K562 (cell line): ENCODE data around the gene CCL16. TPM values are rescaled to one million over a fixed set of nuclear protein-coding genes. Genes with fewer than 3 reads are reported as not detected.

Experiments used
- ATAC-seq: fragments of 200-7000 bp; cut with Tn5 transposase; 3 replicates; pipeline ENCODE4 v1.9.1; 2020; ENCODE audit warnings: moderate library complexity
- BruUV-seq: library from RNA; stranded (reverse); fragments of 400-500 nt; replicated peaks from 2 replicates; lab custom pipeline; 2021; lab: Mats Ljungman, UMichigan
- CTCF ChIA-PET: fragments of 300-600 bp; formaldehyde crosslinking; extraction: SDS; loops from one replicate; lab custom pipeline; 2021; ENCODE audit warnings: low intra/inter-chr PET ratio; lab: Yijun Ruan, JAX
- POLR2A ChIA-PET: fragments of 300-600, 350-650 bp; sonication (Branson Sonifier 250); formaldehyde crosslinking; extraction: SDS; loops from one replicate; lab custom pipeline; 2021; ENCODE audit warnings: antibody characterized with exemption, inconsistent platforms; lab: Yijun Ruan, JAX
- DNase-seq, 4 experiments: peaks; one replicate each; pipeline versions ENCODE4 v3.0.0 to v3.0.0-alpha.2; 2011 to 2018; ENCODE audit warnings: low spot score in 3 of 4, mixed read lengths in 3 of 4; ENCODE audit errors: extremely low read depth in 1 of 4
- FAIRE-seq: peaks from 2 replicates; lab custom pipeline; 2011; peaks lifted over from hg19 to GRCh38; lab: Jason Lieb, UNC
- H2AFZ ChIP-seq: 2 replicates; pipeline ENCODE4 v1.6.0; 2011; ENCODE audit warnings: low read depth, low read length, control low read depth, inconsistent platforms
- H3K27ac ChIP-seq: fragments of 200-600 bp; 3 replicates; pipeline ENCODE4 v1.8.0; 2011; ENCODE audit warnings: low read depth, mild to moderate bottlenecking, control low read depth, inconsistent platforms, low read length, moderate library complexity, mixed read lengths; ENCODE audit errors: extremely low read depth
- H3K27me3 ChIP-seq, 2 experiments: fragments of 300-600 bp in 1 of 2; 2 replicates in 1 of 2; 3 replicates in 1 of 2; pipeline versions ENCODE4 v1.6.0 to v1.8.0; 2011; ENCODE audit warnings: inconsistent platforms in 2 of 2, low read length in 2 of 2, mild to moderate bottlenecking in 1 of 2, mixed read lengths in 1 of 2, moderate library complexity in 1 of 2; ENCODE audit not compliant: control insufficient read depth in 2 of 2, insufficient read depth in 2 of 2
- H3K36me3 ChIP-seq: fragments of 300-600 bp; 3 replicates; pipeline ENCODE4 v1.8.0; 2011; ENCODE audit warnings: mild to moderate bottlenecking, low read length, inconsistent platforms; ENCODE audit not compliant: control insufficient read depth, insufficient read depth
- H3K4me1 ChIP-seq, 2 experiments: fragments of 200-600 bp in 1 of 2; replicated peaks in 1 of 2; 2 replicates in 1 of 2; 3 replicates in 1 of 2; pipeline versions ENCODE4 v1.5.1 to v1.8.0; 2011; ENCODE audit warnings: inconsistent platforms in 2 of 2, low read length in 2 of 2, mild to moderate bottlenecking in 1 of 2, mixed read lengths in 1 of 2, moderate library complexity in 1 of 2; ENCODE audit not compliant: control insufficient read depth in 2 of 2, insufficient read depth in 2 of 2
- H3K4me2 ChIP-seq: 2 replicates; pipeline ENCODE4 v1.6.1; 2011; ENCODE audit warnings: low read length, control low read depth, inconsistent platforms, mixed read lengths; ENCODE audit not compliant: insufficient read depth
- H3K4me3 ChIP-seq: fragments of 200-600 bp; sonication (generic), shearing (Covaris generic); 2 replicates; pipeline ENCODE4 v1.5.1; 2016; ENCODE audit warnings: control low read depth, inconsistent platforms
- H3K79me2 ChIP-seq: fragments of 200-600 bp; 3 replicates; pipeline ENCODE4 v1.8.0; 2011; ENCODE audit warnings: low read length, inconsistent platforms; ENCODE audit not compliant: control insufficient read depth, insufficient read depth
- H3K9ac ChIP-seq, 2 experiments: 2 replicates each; pipeline versions ENCODE4 v1.6.0 to v1.6.1; 2011; ENCODE audit warnings: low read depth in 2 of 2, low read length in 2 of 2, control low read depth in 1 of 2, inconsistent platforms in 1 of 2, mild to moderate bottlenecking in 1 of 2, mixed read lengths in 1 of 2; ENCODE audit not compliant: insufficient read depth in 1 of 2
- H3K9me1 ChIP-seq: one replicate; pipeline ENCODE4 v1.6.0; 2011; ENCODE audit warnings: inconsistent platforms, mild to moderate bottlenecking, low read length, moderate library complexity; ENCODE audit not compliant: control insufficient read depth, insufficient read depth
- H3K9me3 ChIP-seq: replicated peaks from 2 replicates; pipeline ENCODE4 v1.5.1; 2011; ENCODE audit warnings: low read depth, low read length, inconsistent platforms; ENCODE audit not compliant: control insufficient read depth, insufficient read depth
- H4K20me1 ChIP-seq: replicated peaks from 2 replicates; pipeline ENCODE4 v1.6.1; 2011; ENCODE audit warnings: low read length, inconsistent platforms, mixed read lengths; ENCODE audit not compliant: control insufficient read depth, insufficient read depth
- NBN ChIP-seq: fragments of 450-650 bp; IDR thresholded peaks from 2 replicates; pipeline ENCODE4 v1.6.1; 2016; ENCODE audit warnings: low read depth, mild to moderate bottlenecking
- SOX6 ChIP-seq: fragments of 450-650 bp; IDR thresholded peaks from 2 replicates; pipeline ENCODE4 v1.6.1; 2014; ENCODE audit warnings: mild to moderate bottlenecking
- U2AF2 ChIP-seq: fragments of 200-400 bp; formaldehyde crosslinking; optimal IDR thresholded peaks from 2 replicates; pipeline ENCODE3; 2017; ENCODE audit warnings: low read depth, mild to moderate bottlenecking, low read length
- ZNF232 ChIP-seq: sonication (generic); formaldehyde crosslinking; IDR thresholded peaks from 2 replicates; pipeline ENCODE4 v1.8.0; 2022; ENCODE audit warnings: mild to moderate bottlenecking, missing genetic modification reagents
- in situ Hi-C: fragments of 300-500 bp; cut with MboI; formaldehyde crosslinking; loops from 4 replicates; pipeline ENCODE4 v1.15.0; 2018; ENCODE audit warnings: inconsistent platforms, mixed read lengths
- intact Hi-C: fragments of 100-400 bp; cut with micrococcal nuclease; formaldehyde crosslinking; loops from 2 replicates; pipeline ENCODE4 v1.14.2; 2022
- polyA plus RNA-seq, 8 experiments: library from polyadenylated mRNA; depleted of rRNA in 4 of 8; stranded (reverse) in 5 of 8; unstranded in 3 of 8; fragments of >200 nt; fragmentation: Nextera tagmentation in 2 of 8; fragmentation: Illumina TruSeq in 1 of 8; extraction: Ambion mirVana in 2 of 8; extraction: Trizol in 1 of 8; gene quantifications; 2 replicates each; pipeline versions ENCODE4 v1.2.1 to v1.2.3, GENCODE V29; 2011 to 2014; ENCODE audit warnings: inconsistent platforms in 1 of 8, missing spikeins in 1 of 8
- total RNA-seq, 7 experiments: library from RNA; depleted of rRNA in 6 of 7; stranded (reverse); fragments of >200 nt in 6 of 7; fragmentation: Illumina TruSeq in 2 of 7; extraction: Trizol in 2 of 7; gene quantifications; 2 replicates each; pipeline versions ENCODE4 v1.2.1 to v1.2.3, GENCODE V29; 2011 to 2021; ENCODE audit warnings: low replicate concordance in 1 of 7
- TF ChIP-seq, protein P1 (sequence below), 3 experiments: fragments of 200-800 bp in 1 of 3; fragments of 250-450 bp in 1 of 3; fragments of 450-650 bp in 1 of 3; sonication (Bioruptor Pico) in 1 of 3; sonication (Bioruptor generic) in 1 of 3; formaldehyde crosslinking in 1 of 3; IDR thresholded peaks; 2 replicates each; pipeline versions ENCODE4 v1.6.1 to v1.8.0; 2016 to 2022; ENCODE audit warnings: mild to moderate bottlenecking in 2 of 3, missing genetic modification characterization in 2 of 3, missing compliant biosample characterization in 1 of 3, moderate library complexity in 1 of 3
- TF ChIP-seq, protein P2 (sequence below): IDR thresholded peaks from 2 replicates; pipeline ENCODE4 v1.6.1; 2016; ENCODE audit warnings: missing genetic modification characterization, missing compliant biosample characterization

Gene CCL16
- total and polyA plus RNA-seq, 9 of the 15 experiments (the other 6 are each of a cell fraction or from before 2014, with no cell fraction given) = not detected

DNA sequence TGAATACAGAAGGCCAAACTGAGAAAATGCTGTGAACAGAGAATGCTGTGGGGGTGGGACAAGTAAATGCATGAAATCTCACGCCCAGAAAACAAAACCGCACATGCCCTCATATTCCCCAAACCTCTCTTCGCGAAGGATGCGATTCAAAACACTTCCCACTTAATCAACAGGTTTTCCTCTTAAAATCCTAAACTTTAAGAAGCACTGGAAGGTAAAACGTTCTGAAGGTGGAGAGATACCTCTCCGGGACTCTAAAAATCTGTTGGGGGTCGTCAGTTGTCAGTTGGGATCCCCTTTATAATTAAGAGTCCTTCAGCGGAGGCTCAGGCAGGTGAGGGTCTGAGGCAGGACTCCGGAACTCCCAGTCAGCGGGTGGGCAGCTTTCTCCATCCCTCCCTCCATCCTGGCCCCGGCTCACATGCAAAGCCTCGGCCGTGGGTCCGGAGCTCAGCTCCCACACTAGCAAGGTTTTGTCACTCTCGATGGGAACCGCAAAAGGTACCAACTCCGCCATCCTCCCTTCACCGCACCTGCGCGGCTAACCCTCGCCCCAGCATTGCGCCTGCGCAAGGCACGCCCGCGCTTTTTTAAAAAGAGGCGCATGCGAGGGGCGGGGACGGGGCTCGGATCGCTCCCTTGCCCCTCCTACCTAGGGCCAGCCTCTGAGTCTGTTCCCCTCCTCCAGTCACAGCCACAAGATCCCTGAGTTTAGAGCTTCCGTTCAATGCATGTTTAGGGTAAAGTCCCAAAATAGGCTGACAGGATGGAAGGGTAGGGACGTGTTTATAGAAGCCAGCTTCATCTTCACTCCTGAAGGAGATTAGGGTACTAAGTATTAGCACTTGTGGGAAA, 50.9 kb downstream of the CCL16 start, which contains the start of gene RDM1 (continued):
- TF ChIP-seq ZNF232 (CRISPR knock-in tag) = no peak
- TF ChIP-seq, protein P1, sequence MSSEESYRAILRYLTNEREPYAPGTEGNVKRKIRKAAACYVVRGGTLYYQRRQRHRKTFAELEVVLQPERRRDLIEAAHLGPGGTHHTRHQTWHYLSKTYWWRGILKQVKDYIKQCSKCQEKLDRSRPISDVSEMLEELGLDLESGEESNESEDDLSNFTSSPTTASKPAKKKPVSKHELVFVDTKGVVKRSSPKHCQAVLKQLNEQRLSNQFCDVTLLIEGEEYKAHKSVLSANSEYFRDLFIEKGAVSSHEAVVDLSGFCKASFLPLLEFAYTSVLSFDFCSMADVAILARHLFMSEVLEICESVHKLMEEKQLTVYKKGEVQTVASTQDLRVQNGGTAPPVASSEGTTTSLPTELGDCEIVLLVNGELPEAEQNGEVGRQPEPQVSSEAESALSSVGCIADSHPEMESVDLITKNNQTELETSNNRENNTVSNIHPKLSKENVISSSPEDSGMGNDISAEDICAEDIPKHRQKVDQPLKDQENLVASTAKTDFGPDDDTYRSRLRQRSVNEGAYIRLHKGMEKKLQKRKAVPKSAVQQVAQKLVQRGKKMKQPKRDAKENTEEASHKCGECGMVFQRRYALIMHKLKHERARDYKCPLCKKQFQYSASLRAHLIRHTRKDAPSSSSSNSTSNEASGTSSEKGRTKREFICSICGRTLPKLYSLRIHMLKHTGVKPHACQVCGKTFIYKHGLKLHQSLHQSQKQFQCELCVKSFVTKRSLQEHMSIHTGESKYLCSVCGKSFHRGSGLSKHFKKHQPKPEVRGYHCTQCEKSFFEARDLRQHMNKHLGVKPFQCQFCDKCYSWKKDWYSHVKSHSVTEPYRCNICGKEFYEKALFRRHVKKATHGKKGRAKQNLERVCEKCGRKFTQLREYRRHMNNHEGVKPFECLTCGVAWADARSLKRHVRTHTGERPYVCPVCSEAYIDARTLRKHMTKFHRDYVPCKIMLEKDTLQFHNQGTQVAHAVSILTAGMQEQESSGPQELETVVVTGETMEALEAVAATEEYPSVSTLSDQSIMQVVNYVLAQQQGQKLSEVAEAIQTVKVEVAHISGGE (CRISPR knock-in tag; IDR thresholded peaks at IDR 0.05) = no peak

DNA sequence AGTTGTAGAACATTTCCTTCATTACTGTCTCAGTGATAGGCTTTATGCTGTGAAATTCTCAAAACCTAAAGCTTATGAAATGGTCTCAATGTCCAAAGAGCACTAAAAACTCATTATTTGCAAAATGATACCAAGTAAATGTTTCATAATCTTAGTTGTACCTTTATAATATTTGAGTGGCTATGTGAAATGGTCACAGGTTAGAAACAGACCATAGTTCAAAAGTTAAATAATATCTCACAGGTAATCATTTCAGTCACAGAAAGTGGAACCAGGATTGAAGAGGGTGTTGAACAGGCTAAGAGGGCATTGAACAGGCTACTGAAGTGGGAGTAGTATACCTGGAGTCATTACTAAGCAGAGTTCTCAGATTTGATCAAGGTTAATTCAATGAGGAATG, 53.6 kb downstream of the CCL16 start:
- Histone ChIP-seq H3K27me3 (no peaks in the 10 kb centered on the region), H2AFZ (no peak overlapping the region), H3K27ac (no peak overlapping the region), H3K9me1 (no peaks in the 10 kb centered on the region), H3K4me2 (no peak overlapping the region), H4K20me1 (no peaks in the 10 kb centered on the region), H3K79me2 (no peaks in the 10 kb centered on the region), H3K4me1 (peaks cover 4 to 13% of the 10 kb centered on the region in 2 experiments), H3K36me3 (peaks cover 4% of the 10 kb centered on the region; the same call in 1 of the 3 replicates), H3K9me3 (no peaks in the 10 kb centered on the region), H3K4me3 (no peak overlapping the region), H3K9ac (no peak overlapping the region)
- POLR2A ChIA-PET = interaction anchor here (1.1 kb wide), 1 partner anchor 12 kb away, joined by 3 read pairs; no protein-coding TSS in a partner anchor
- intact Hi-C loops (no loop called here), in situ Hi-C loops (no loop called here)
- DNase-seq = no peak
- CTCF ChIA-PET = no interaction called here
- no peak for FAIRE-seq
- no peak for TF ChIP-seq U2AF2
- TF ChIP-seq, protein P2, sequence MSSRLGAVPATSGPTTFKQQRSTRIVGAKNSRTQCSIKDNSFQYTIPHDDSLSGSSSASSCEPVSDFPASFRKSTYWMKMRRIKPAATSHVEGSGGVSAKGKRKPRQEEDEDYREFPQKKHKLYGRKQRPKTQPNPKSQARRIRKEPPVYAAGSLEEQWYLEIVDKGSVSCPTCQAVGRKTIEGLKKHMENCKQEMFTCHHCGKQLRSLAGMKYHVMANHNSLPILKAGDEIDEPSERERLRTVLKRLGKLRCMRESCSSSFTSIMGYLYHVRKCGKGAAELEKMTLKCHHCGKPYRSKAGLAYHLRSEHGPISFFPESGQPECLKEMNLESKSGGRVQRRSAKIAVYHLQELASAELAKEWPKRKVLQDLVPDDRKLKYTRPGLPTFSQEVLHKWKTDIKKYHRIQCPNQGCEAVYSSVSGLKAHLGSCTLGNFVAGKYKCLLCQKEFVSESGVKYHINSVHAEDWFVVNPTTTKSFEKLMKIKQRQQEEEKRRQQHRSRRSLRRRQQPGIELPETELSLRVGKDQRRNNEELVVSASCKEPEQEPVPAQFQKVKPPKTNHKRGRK = no peak
- no peak for TF ChIP-seq SOX6
- no peak for TF ChIP-seq NBN
- no peak for ATAC-seq
- BruUV-seq = no TSS peak
